ENCODE measurements around the gene FSTL3.
"Not testable (repeated sequence)": the region's sequence is repeated elsewhere in the genome, so short reads cannot be mapped to it uniquely, and the experiment has no call there.

Gene FSTL3

DNA sequence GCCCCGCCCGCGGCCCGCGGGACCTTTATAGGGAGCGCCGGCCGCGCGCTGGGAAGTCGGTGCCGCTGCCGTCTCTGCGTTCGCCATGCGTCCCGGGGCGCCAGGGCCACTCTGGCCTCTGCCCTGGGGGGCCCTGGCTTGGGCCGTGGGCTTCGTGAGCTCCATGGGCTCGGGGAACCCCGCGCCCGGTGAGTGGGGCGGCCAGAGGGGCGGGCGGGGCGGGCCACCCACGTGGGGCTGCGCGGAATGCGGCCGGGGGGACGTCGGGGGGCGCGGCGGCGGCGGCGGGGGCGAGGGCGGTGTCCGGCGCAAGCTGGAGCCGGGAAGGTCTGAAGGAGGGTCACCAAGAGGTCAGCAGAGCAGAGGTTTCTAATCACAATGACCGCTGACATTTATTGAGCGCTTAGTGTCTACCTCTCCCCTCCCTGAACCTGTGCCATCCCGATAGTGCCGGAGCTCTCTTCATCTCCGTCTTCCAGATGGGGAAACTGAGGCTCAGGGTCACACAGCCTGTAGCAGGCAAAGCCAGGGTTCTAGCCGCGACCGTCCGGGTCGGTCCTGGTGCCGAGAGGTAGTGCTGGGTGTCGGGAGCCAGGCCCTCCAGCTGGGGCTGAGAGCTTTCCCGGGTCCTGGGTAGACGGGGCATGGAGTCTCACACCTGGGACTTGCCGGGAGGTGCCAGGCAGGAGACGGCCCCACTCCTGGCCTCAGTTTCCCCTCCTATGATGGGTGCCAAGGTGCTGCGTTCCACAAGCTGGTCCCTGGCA is at the start of gene FSTL3:
Gene FSTL3 (plus strand): TSS at position 54 of the 767 bp plus-strand sequence. CDS start 32 bp downstream, at position 86.
- peak; percentile 54 for DNase-seq (ENCODE audit: low spot score)

DNA sequence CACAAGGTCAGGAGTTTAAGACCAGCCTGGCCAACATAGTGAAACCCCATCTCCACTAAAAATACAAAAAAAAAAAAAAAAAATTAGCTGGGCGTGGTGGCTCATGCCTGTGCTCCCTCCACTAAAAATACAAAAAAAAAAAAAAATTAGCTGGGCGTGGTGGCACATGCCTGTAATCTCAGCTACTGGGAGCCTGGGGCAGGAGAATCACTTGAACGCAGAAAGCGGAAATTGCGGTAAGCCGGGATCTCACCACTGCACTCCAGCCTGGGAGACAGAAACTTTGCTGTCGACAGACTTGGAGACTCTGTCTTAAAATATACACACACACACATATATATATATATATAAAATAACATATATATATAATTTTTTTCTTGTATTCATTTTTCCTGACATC is 49.6 kb upstream of the FSTL3 start:
- not testable (repeated sequence) for DNase-seq (ENCODE audit: low spot score)

DNA sequence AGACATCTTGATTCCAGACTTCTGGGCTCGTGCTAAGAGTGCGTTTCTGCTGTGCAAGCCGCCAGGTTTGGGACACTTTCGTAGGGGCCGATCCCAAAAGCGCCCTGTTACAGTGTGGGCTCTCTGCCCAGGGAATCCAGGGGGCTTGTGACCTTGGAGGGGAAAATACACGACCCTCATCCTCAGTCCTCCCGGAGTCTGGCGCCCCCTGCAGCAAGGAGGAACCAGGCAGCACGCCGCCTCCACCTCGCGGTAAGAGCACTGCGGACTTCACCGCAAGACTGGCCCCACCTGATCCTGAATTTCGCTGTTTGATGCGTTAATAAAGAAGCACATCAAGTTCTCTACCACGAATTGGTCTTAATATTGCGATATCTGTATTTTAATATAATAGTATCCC is 48.0 kb upstream of the FSTL3 start:
- DNase-seq (ENCODE audit: low spot score) = no peak

DNA sequence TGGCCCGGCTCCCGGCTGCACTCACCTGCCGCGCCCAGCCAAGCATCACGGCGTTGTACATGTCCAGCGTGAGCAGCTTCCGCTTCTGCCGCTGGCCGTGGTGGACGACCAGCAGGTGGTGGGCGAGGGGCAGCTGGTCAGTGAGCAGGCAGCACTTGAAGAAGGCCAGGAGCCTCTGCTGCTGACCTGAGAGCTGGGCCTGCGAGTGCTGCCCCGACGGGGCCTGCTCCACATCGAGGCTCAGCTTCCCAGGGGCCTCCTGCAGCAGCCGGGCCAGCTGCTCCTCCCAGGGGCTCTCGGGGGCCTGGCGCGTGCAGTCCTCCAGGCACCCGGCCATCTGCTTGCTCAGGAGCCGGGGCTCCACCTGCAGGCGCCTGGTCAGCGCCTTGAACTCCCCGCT is 46.7 kb upstream of the FSTL3 start:
- not testable (repeated sequence) for DNase-seq (ENCODE audit: low spot score)

DNA sequence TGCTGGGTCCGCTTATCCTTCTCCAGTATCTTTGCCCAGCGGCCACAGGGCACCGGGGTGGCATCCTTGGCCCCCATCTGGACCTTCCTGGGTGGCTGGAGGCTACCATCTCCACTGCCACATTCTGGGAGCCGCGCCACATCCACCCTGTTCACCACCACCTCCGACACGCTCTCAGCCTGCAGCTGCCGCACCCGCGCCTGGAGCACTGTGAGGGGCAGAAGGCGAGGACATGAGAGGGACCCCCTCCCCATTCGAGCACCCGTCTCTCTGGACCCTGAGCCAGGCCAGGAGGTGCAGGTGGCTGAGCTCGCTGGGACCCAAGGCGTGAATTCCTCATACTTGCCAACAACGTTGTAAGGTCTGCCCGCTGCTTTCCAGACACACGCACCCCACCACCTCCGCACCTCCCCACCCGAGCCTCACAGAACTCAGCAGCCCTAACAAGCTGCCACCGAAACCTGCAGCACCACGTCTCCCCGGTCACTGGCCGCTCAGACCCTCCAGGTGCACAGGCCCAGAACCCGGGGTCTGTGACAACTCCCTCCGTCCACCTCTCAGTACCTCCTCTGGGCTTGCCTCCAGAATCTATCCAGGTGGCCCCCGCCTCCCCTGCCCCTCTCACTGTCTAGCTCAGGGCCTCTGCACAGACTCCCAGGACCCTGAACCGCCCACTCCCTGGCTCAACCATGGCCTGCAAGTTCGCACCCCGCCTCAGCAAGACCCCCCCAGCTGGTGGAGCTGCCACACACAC is 46.1 kb upstream of the FSTL3 start:
- DNase-seq (ENCODE audit: low spot score) = no peak

DNA sequence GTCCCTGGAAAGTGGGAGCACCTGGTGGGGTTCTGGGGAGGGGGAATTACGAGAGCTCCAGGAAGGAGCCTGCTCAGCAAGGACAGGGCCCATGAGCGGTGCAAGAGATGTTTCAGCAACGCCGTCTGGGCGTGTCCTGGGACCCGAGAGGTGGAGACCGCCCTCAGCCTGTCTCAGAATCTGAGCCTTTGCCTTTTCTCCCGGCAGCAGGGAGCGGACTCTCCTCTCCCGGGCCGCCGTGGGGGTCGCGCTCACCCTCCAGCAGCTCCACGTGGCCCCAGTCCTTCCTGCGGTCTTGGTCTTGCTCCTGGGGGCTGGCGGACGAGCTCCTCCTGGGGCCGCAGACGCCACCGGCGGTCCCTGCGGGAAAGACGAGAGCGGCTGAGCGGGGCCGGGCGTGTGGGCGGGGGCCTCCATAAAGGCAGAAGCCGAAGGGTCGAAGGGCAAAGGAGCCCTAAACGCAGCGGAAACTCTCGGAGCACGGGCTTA is 43.6 kb upstream of the FSTL3 start:
- peak; percentile 64 for DNase-seq (ENCODE audit: low spot score)

DNA sequence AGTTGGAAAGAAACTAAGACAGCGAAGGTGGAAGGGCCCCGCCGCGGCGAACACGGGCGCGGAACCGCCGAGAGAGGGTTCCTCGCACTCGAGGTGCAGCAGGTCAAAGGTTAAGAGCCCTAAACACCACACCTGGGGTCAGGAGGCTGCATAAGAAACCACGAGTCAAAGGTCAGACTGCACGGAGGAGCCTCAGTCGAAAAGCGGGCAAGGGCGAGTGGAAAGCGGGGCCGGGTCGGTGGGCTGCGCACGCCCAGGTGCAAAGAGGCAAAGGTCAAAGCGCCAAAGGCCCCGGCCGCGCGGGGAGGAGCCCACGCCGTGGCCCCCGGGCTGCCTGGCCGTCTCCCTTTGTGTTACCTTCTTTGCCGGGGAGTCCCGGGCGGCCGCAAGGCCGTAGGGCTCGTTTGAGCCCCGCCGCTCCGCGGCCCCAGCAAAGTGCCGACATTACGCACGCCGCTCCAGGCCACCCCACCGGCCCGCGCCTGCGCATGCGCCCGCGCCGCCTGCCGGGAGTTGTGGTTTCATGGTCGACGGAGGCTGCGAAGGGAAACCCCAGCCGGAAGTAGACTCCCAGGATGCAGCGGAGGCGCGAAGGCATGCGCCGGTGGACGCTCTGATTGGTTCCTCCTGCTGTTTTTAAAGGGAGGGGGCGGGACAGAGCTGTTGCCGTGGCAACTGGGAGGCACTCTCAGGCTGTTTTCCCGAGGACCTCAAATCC is 43.0 kb upstream of the FSTL3 start, which contains the start of gene POLRMT:
Gene POLRMT (minus strand): TSS at position 470 of the 718 bp plus-strand sequence. CDS start 25 bp downstream, at position 445.
- peak; percentile 100 for DNase-seq (ENCODE audit: low spot score)

DNA sequence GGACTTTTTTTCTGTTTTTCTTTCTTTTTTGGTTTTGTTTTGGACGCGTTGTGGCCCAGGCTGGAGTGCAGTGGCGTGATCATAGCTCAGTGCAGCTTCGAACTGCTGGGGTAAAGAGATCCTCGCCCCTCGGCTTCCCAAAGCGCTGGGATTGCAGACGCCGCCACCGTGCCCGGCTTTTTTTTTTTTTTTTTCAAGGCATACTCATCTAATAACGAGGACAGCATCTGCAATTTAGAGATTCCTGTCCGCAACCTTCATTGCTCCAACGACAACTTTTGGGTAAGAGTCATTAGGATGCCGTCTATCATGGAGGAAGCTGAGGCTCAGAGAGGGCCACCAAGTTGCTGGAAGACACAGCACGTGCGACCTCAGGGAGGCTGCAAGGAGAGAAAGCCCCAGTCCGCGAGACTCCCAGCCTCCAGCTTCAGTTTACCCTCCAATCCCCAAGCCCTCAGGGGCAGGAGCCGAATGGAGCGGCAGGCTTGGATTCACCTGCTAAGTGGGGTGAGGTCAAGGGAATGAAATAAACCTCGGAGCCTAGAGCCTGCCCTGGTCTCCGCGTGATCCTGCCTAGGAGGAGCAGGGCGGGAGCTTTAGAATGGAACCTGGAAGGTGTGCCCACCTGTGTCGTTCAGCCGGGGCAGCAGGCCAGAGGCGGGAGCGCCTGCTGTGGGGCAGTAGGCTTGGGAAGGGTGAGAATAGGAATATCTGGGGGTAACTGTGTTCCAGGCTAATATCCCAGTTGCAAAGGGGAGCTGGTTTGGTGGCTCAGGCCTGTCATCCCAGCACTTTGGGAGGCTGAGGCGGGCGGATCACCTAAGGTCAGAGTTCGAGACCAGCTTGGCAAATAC is 42.2 kb upstream of the FSTL3 start:
- no peak for DNase-seq (ENCODE audit: low spot score)

DNA sequence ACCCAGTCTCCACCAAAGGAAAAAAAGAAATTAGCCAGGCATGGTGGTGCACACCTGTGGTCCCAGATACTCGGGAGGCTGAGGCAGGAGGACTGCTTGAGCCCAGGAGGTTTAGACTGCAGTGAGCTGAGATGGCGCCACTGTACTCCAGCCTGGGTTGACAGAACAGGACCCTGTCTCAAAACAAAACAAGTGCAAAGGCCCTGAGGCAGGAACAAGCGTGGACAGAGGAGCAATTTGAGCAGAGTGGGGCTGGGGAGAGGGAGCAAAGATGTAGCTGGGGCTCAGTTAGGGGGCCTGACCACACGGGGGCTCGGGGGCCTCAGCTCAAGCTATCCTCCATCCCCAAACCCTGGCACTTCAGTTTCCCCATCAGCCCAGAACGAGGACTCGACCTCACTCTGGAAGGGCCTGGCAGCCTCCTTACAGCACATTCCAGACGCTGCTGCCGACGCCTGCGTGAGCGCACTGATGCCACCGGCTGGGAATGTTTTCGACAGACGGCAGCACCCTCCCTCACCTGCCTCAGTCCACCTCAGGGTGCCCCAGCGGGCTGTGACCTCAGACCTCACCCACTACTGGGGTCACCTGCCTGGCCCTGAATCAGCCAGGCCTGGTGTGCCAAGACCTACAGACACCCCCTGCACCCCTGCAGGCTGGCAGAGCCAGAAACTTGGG is 41.1 kb upstream of the FSTL3 start:
- DNase-seq (ENCODE audit: low spot score) = no peak

DNA sequence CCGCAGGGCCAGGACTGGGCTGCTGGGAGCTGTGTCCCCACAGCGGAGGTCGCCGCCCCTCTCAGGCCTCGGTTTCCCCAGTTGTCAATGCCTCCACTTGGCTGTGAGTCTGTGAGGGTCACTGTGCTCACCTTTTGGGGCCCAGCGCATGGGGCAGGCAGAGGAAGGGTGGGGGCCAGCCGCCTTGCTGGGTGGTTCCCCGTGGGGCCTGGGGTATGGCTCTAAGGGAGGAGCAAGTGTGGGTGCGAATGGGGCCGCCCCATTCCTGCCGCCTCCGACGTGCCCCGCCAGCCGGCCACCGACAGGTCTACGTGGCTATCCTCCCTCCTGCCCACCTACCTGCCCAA is 37.3 kb upstream of the FSTL3 start:
- DNase-seq (ENCODE audit: low spot score) = no peak

DNA sequence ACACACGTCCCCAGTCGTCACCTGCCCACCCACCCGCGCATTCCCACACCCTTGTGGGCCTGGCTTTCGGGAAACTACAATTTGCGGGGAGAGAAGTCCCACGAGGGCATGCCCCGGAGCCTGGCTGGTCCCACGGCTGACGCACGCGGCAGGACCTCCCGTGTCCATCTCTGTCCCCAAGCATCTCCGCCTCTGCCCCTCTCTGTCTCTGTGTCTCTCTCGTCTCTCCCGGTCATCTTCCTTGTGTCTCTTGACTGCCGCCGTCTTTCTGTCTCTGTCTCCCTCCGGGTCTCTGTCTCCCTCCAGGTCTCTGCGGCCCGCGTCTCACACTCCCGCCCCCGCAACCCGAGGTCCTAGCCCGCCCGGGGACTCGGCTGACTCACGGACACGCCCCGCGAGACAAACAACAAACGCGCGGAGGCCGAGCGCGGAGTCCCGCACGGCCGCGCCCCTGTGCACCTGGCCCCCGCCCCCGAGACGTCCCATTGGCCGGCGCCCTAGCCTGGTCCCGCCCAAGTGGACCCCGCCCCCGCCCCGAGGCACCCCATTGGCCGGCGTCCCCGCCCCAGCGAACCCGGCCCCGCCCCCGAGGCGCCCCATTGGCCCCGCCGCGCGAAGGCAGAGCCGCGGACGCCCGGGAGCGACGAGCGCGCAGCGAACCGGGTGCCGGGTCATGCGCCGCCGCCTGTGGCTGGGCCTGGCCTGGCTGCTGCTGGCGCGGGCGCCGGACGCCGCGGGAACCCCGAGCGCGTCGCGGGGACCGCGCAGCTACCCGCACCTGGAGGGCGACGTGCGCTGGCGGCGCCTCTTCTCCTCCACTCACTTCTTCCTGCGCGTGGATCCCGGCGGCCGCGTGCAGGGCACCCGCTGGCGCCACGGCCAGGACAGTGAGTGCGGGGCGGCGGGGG is 36.7 kb upstream of the FSTL3 start, which contains the start of gene FGF22:
Gene FGF22 (plus strand): TSS at position 627 of the 908 bp plus-strand sequence. CDS start 47 bp downstream, at position 674.
- DNase-seq (ENCODE audit: low spot score) = peak; percentile 99

DNA sequence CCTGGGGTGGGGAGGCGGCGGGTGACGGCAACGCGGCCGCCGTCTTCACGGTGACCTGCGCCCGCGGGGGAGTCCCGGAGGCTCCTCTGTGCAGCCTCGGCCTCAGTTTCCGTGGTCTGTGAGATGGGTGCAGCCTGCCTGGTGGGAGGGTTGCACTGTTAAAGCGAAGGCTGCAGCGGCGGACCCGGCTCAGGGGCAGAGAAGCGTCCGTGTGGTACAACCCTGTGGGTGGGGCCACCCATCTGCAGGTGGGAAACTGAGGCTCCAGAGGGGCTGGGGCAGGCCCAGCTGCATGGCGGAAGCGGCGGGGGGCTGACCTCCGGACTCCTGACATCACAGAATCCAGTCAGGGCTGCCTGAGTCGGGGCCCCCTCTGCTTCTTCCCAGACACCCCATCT is 36.0 kb upstream of the FSTL3 start:
- DNase-seq (ENCODE audit: low spot score) = no peak

DNA sequence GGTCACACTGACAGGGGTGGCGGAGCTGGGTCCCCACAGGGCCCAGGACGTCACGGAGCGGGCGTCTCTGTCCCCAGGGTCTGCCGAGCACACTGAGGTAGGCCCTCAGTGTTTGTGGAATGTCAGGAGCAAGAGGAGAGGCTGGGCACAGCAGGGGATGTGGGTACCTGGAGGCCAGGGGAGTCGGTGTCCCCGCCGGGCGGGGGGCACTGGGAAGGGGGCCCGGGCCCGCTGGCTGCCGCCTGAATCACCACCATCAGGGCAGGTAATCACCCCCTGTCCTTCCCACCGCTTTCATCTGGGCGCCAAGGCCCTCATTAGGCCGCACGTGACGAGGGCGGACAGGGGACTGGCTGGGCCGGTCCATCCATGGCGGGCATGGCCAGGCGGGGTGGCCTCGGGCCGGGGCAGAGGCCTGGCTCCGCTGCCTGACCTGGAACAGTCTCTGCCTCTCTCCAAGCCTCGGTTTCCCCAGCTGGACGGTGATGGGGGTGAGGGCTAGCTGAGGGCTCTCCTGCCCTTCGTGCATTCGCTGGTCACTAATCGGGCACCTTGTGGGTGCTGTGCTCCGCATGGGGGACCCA is 35.5 kb upstream of the FSTL3 start:
- DNase-seq (ENCODE audit: low spot score) = no peak

DNA sequence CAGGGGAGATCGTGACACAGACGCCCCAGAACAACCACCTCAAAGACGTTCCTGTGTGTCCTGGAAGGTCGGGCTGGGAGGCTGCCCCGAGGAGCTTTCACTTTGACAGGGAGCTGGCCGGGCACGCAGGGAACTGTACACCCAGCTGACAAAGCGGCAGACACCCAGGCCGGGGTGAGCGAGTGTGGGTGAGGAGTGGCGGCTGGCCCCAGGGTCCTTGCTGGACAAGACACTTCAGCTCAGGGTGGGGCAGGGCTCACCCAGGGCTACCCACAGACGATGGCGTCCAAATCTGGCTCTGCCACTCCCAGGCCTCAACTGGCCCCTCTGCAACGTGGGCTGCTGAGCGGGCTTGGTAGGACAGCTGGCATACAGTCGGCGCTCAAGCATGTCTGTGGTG is 34.5 kb upstream of the FSTL3 start:
- no peak for DNase-seq (ENCODE audit: low spot score)

DNA sequence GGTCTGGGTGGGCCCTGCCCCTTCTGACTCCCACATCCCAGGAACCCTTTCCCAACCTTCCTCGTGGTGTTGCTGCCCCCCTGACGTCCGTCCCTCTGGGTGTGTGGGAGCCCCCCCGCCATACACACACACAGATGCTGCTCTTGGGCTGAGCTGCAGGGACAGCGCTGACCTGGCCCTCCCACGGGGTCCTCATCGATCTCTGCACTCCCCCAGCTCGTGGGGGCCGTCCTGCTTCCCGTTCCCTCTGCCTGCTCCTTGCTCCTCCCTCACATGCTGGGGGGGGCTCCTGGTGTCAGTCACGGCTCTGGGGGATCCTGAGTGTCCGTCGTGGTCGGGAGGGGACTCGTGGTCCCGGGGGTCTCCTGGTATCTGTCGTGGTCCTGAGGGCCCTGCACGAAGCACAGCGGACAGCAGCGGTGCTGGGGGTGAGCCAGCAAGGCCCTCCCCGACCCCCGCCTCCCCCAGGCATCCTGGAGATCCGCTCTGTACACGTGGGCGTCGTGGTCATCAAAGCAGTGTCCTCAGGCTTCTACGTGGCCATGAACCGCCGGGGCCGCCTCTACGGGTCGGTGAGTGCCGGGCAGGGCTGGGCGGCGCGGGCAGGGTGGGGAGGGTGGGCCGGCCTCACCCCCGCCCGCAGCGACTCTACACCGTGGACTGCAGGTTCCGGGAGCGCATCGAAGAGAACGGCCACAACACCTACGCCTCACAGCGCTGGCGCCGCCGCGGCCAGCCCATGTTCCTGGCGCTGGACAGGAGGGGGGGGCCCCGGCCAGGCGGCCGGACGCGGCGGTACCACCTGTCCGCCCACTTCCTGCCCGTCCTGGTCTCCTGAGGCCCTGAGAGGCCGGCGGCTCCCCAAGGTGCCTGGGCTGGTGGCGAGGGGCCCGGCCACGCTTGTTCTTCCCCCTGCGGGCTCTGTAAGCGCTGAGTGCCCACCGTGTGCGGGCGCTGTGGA is 33.1 kb upstream of the FSTL3 start:
- DNase-seq (ENCODE audit: low spot score) = no peak

DNA sequence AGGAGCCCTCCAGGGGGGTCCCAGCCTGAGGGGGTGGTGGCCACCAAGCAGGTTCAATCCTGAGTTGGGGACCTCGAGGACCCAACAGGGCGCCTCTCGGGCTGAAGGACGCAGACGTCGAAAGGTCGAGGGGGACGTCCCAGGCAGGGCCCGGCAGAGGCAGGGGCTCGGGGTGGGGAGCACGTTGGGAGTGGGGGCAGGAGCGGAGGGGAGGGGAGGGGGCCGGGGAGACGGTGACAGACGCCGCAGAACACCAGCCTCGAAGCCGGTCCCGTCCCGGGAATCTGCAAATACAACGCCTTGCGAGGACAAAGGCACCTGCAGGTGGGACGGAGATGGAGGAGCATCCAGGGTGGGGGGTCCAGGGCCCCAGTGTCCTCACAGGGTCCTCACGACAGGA is 32.5 kb upstream of the FSTL3 start:
- no peak for DNase-seq (ENCODE audit: low spot score)

DNA sequence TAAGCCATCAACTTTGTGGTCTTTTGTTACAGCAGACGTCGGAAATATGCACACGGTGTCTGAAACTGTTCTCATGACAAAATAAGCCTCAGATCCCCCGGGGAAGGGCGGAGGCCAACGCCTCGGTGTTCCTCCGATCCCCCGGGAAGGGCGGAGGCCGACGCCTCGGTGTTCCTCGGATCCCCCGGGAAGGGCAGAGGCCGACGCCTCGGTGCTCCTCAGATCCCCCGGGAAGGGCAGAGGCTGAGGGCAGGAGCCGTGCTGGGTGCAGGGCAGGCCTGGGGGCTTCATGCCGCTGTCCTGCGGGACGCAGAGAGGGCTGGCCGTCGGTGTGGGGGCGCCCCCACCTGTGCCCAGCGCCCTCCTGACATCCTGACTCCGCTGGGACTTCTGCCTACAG is 31.8 kb upstream of the FSTL3 start:
- no peak for DNase-seq (ENCODE audit: low spot score)

DNA sequence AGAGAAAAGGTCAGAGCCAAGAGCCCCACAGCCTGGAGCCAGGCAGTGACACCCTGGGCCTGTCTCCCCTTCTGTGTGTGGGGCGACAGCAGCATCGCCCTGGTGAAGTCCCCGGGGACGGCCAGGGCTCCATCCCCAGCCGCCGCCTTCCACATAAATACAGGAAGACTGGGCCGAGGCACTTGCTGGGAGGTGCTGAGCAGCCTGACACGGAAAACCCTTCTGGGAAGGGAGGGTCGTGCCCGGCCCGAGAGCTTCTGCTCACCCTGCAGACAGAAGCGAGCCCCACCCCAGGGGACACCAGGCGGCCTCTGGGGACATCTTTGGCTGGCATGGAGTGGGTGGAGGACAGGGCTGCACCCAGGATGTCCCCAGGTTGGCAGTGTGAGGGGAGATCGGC is 31.4 kb upstream of the FSTL3 start:
- DNase-seq (ENCODE audit: low spot score) = no peak
